H1 (cell line): ENCODE results near the gene IQCE. TPM values are rescaled to one million over a fixed set of nuclear protein-coding genes. Genes with fewer than 3 reads are reported as not detected.
A peak's percentile ranks its signal among the peaks of the same experiment; 100 is the strongest.

Experiments used
- CTCF ChIA-PET: fragments of 300-600 bp; sonication (Branson Sonifier 250); formaldehyde crosslinking; loops from one replicate; lab custom pipeline; 2021; ENCODE audit not compliant: partially characterized antibody; lab: Charles Lee
- POLR2A ChIA-PET: fragments of 300-600 bp; sonication (Branson Sonifier 250); formaldehyde crosslinking; loops from one replicate; lab custom pipeline; 2021; ENCODE audit warnings: inconsistent platforms; ENCODE audit not compliant: partially characterized antibody; lab: Charles Lee
- DNase-seq, 2 experiments: peaks; one replicate each; pipeline versions ENCODE4 v3.0.0 to v3.0.0-alpha.2; 2010 to 2022; ENCODE audit warnings: low spot score in 2 of 2, low read depth in 1 of 2, mixed read lengths in 1 of 2
- FAIRE-seq: peaks from 2 replicates; lab custom pipeline; 2011; peaks lifted over from hg19 to GRCh38; lab: Jason Lieb, UNC
- H2AFZ ChIP-seq: 2 replicates; pipeline ENCODE4 v1.8.1; 2012; ENCODE audit warnings: low read length, inconsistent platforms
- H2AK5ac ChIP-seq: 2 replicates; pipeline ENCODE4 v1.6.1; 2013; ENCODE audit warnings: low read depth, low read length
- H2BK120ac ChIP-seq: replicated peaks from 2 replicates; pipeline ENCODE3; 2013; ENCODE audit warnings: low read depth, low read length, inconsistent platforms
- H2BK12ac ChIP-seq: 2 replicates; pipeline ENCODE4 v1.6.1; 2013; ENCODE audit warnings: low read depth, low read length
- H2BK15ac ChIP-seq: 2 replicates; pipeline ENCODE4 v1.6.1; 2013; ENCODE audit warnings: low read length
- H2BK20ac ChIP-seq: 2 replicates; pipeline ENCODE4 v1.6.1; 2013; ENCODE audit warnings: low read length
- H2BK5ac ChIP-seq: 2 replicates; pipeline ENCODE4 v1.6.1; 2013; ENCODE audit warnings: low read depth, low read length
- H3K14ac ChIP-seq: 2 replicates; pipeline ENCODE4 v1.6.1; 2013; ENCODE audit warnings: inconsistent platforms; ENCODE audit not compliant: insufficient read length
- H3K18ac ChIP-seq: 2 replicates; pipeline ENCODE4 v1.6.1; 2013; ENCODE audit warnings: low read length; ENCODE audit errors: extremely low read depth
- H3K23ac ChIP-seq: 2 replicates; pipeline ENCODE4 v1.6.1; 2013; ENCODE audit warnings: inconsistent platforms; ENCODE audit not compliant: insufficient read length
- H3K23me2 ChIP-seq: 2 replicates; pipeline ENCODE4 v1.6.1; 2013; ENCODE audit warnings: low read depth, low read length
- H3K27ac ChIP-seq: 2 replicates; pipeline ENCODE4 v1.6.1; 2011; ENCODE audit warnings: low read depth, low read length, inconsistent platforms
- H3K27me3 ChIP-seq, 4 experiments: replicated peaks in 1 of 4; 1 replicate in 1 of 4; 2 replicates in 3 of 4; pipeline versions ENCODE4 v1.6.1 to v1.8.1; 2011 to 2013; ENCODE audit warnings: low read length in 3 of 4, mild to moderate bottlenecking in 3 of 4, inconsistent platforms in 2 of 4, mixed read lengths in 2 of 4, moderate library complexity in 1 of 4; ENCODE audit not compliant: control insufficient read depth in 3 of 4, insufficient read depth in 3 of 4; ENCODE audit errors: extremely low read depth in 1 of 4
- H3K36me3 ChIP-seq, 4 experiments: 2 replicates each; pipeline versions ENCODE4 v1.6.1 to v1.8.1; 2011 to 2013; ENCODE audit warnings: mild to moderate bottlenecking in 4 of 4, low read length in 3 of 4, moderate library complexity in 2 of 4, control low read depth in 1 of 4, inconsistent platforms in 1 of 4; ENCODE audit not compliant: insufficient read depth in 4 of 4, control insufficient read depth in 2 of 4
- H3K4ac ChIP-seq: replicated peaks from 2 replicates; pipeline ENCODE3; 2013; ENCODE audit warnings: low read length, low read depth, mixed read lengths, inconsistent platforms; ENCODE audit not compliant: insufficient read length
- H3K4me1 ChIP-seq, 4 experiments: replicated peaks in 1 of 4; 1 replicate in 1 of 4; 2 replicates in 3 of 4; pipeline versions ENCODE4 v1.6.1 to v1.8.1; 2011 to 2013; ENCODE audit warnings: low read length in 3 of 4, inconsistent platforms in 2 of 4, mixed read lengths in 1 of 4; ENCODE audit not compliant: insufficient read depth in 4 of 4, control insufficient read depth in 3 of 4
- H3K4me2 ChIP-seq, 2 experiments: 2 replicates each; pipeline versions ENCODE4 v1.6.1 to v1.8.1; 2011 to 2013; ENCODE audit warnings: low read depth in 2 of 2, low read length in 2 of 2, control low read depth in 1 of 2, inconsistent platforms in 1 of 2, mild to moderate bottlenecking in 1 of 2; ENCODE audit not compliant: insufficient read depth in 1 of 2
- H3K4me3 ChIP-seq, 4 experiments: fragments of 200-600, 300-600 bp in 1 of 4; sonication (generic), shearing (Covaris generic), sonication (Bioruptor Twin) in 1 of 4; 2 replicates each; pipeline versions ENCODE4 v1.5.1 to v1.8.1; 2011 to 2016; ENCODE audit warnings: low read length in 4 of 4, low read depth in 3 of 4, control low read depth in 2 of 4, inconsistent platforms in 2 of 4, mild to moderate bottlenecking in 2 of 4, mixed read lengths in 1 of 4, moderate library complexity in 1 of 4; ENCODE audit not compliant: insufficient read depth in 2 of 4; ENCODE audit errors: extremely low read depth in 1 of 4
- H3K56ac ChIP-seq: replicated peaks from 2 replicates; pipeline ENCODE3; 2013; ENCODE audit warnings: low read depth, mild to moderate bottlenecking, mixed read lengths, low read length, inconsistent platforms; ENCODE audit not compliant: insufficient read length
- H3K79me1 ChIP-seq: 2 replicates; pipeline ENCODE4 v1.6.1; 2013; ENCODE audit warnings: low read depth, low read length, control low read depth
- H3K79me2 ChIP-seq, 2 experiments: 2 replicates each; pipeline versions ENCODE4 v1.6.1 to v1.8.1; 2012 to 2013; ENCODE audit warnings: low read length in 2 of 2, mild to moderate bottlenecking in 2 of 2, inconsistent platforms in 1 of 2; ENCODE audit not compliant: insufficient read depth in 2 of 2, control insufficient read depth in 1 of 2
- H3K9ac ChIP-seq, 4 experiments: replicated peaks in 1 of 4; 1 replicate in 1 of 4; 2 replicates in 3 of 4; pipeline versions ENCODE4 v1.6.1 to v1.8.1; 2011 to 2013; ENCODE audit warnings: low read depth in 3 of 4, low read length in 3 of 4, control low read depth in 2 of 4, mild to moderate bottlenecking in 2 of 4, moderate library complexity in 2 of 4, inconsistent platforms in 1 of 4; ENCODE audit errors: extremely low read depth in 1 of 4
- H3K9me3 ChIP-seq, 2 experiments: 2 replicates each; pipeline versions ENCODE4 v1.6.1 to v1.8.1; 2012 to 2013; ENCODE audit warnings: mild to moderate bottlenecking in 2 of 2, moderate library complexity in 2 of 2, control low read depth in 1 of 2, inconsistent platforms in 1 of 2, low read depth in 1 of 2, low read length in 1 of 2, mixed read lengths in 1 of 2; ENCODE audit not compliant: insufficient read depth in 2 of 2
- H4K20me1 ChIP-seq, 2 experiments: replicated peaks in 1 of 2; 2 replicates each; pipeline versions ENCODE3 to v1.8.1; 2011 to 2013; ENCODE audit warnings: inconsistent platforms in 2 of 2, low read length in 2 of 2, mild to moderate bottlenecking in 1 of 2; ENCODE audit not compliant: insufficient read depth in 2 of 2, control insufficient read depth in 1 of 2
- H4K5ac ChIP-seq: 2 replicates; pipeline ENCODE4 v1.6.1; 2013; ENCODE audit warnings: low read length, low read depth, mixed read lengths, inconsistent platforms; ENCODE audit not compliant: insufficient read length
- H4K8ac ChIP-seq: 2 replicates; pipeline ENCODE4 v1.8.0; 2013; ENCODE audit warnings: mild to moderate bottlenecking, moderate library complexity, low read length, inconsistent platforms; ENCODE audit not compliant: insufficient read depth; ENCODE audit errors: extremely low read depth
- H4K91ac ChIP-seq: replicated peaks from 2 replicates; pipeline ENCODE3; 2013; ENCODE audit warnings: low read length, mixed read lengths, inconsistent platforms; ENCODE audit not compliant: insufficient read length
- CBX8 ChIP-seq: fragments of 300-800, 300-1000 bp; sonication (generic); IDR thresholded peaks from 2 replicates; pipeline ENCODE4 v1.7.1; 2016; ENCODE audit warnings: low read depth, low read length, borderline replicate concordance
- CREB1 ChIP-seq: IDR thresholded peaks from 2 replicates; pipeline ENCODE4 v1.6.1; 2012; ENCODE audit warnings: inconsistent platforms
- GTF2F1 ChIP-seq: IDR thresholded peaks from 2 replicates; pipeline ENCODE4 v1.6.1; 2012; ENCODE audit warnings: low read depth, low read length, improper control_type of control experiment, borderline replicate concordance
- NANOG ChIP-seq: IDR thresholded peaks from 2 replicates; pipeline ENCODE4 v1.6.1; 2011; ENCODE audit warnings: low read length, low read depth, mild to moderate bottlenecking, inconsistent platforms; ENCODE audit not compliant: insufficient read depth, poor library complexity, severe bottlenecking
- NRF1 ChIP-seq: IDR thresholded peaks from 2 replicates; pipeline ENCODE4 v1.6.1; 2011; ENCODE audit warnings: mild to moderate bottlenecking, low read depth, low read length, improper control_type of control experiment
- TEAD4 ChIP-seq: IDR thresholded peaks from 2 replicates; pipeline ENCODE4 v1.6.1; 2012; ENCODE audit warnings: low read depth, low read length, inconsistent platforms, mixed read lengths
- WGBS, 2 experiments: shearing (Covaris generic) in 1 of 2; methylation state at CpG; one replicate each; pipeline versions ENCODE4 v1.1.6 to v1.1.7; 2013 to 2015; ENCODE audit warnings: low lambda C conversion rate in 2 of 2, mixed read lengths in 2 of 2, inconsistent platforms in 1 of 2, low coverage in 1 of 2, missing lambda C conversion rate in 1 of 2; ENCODE audit not compliant: insufficient replicate concordance in 2 of 2, insufficient coverage in 1 of 2, insufficient read length in 1 of 2; ENCODE audit errors: extremely low coverage in 1 of 2, missing lambda C conversion rate in 1 of 2; 5-methylcytosine and 5-hydroxymethylcytosine counted together
- long read RNA-seq, 2 experiments: library from RNA in 1 of 2; library from capped mRNA in 1 of 2; stranded (forward); transcript quantifications; one replicate each; pipeline ENCODE4 v2.0.0, GENCODE V29; 2021; ENCODE audit warnings: inconsistent platforms in 1 of 2
- polyA minus RNA-seq, 3 experiments: library from RNA; depleted of rRNA, polyadenylated mRNA; stranded (reverse); fragments of >200 nt; gene quantifications; 1 replicate in 2 of 3; 2 replicates in 1 of 3; pipeline ENCODE4 v1.2.3, GENCODE V29; 2011
- polyA plus RNA-seq, 7 experiments: library from polyadenylated mRNA; depleted of rRNA in 3 of 7; stranded (reverse) in 5 of 7; unstranded in 2 of 7; fragments of >200 nt in 5 of 7; fragments of 200-250 nt in 2 of 7; gene quantifications; 1 replicate in 5 of 7; 2 replicates in 1 of 7; 4 replicates in 1 of 7; pipeline versions ENCODE4 v1.2.1 to v1.2.3, GENCODE V29; 2011 to 2013; ENCODE audit warnings: missing spikeins in 2 of 7, mixed read lengths in 2 of 7
- total RNA-seq: library from RNA; stranded (reverse); fragmentation: NEBNext Ultra II Directional; extraction: Animal tissue kit (Norgen Biotek cat#: 25700); gene quantifications from 2 replicates; pipeline ENCODE4 v1.2.1, GENCODE V29; 2021

Gene IQCE, protein sequence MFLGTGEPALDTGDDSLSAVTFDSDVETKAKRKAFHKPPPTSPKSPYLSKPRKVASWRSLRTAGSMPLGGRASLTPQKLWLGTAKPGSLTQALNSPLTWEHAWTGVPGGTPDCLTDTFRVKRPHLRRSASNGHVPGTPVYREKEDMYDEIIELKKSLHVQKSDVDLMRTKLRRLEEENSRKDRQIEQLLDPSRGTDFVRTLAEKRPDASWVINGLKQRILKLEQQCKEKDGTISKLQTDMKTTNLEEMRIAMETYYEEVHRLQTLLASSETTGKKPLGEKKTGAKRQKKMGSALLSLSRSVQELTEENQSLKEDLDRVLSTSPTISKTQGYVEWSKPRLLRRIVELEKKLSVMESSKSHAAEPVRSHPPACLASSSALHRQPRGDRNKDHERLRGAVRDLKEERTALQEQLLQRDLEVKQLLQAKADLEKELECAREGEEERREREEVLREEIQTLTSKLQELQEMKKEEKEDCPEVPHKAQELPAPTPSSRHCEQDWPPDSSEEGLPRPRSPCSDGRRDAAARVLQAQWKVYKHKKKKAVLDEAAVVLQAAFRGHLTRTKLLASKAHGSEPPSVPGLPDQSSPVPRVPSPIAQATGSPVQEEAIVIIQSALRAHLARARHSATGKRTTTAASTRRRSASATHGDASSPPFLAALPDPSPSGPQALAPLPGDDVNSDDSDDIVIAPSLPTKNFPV
- total RNA-seq, result 4.9 and 5.7 TPM in 2 replicates
- 2.2 and 3.1 TPM in 2 replicates for polyA plus RNA-seq (2011; rRNA removed)
- 3.1 TPM for polyA plus RNA-seq (2011; cell fraction: cytosol; rRNA removed)
- polyA plus RNA-seq (2011; cell fraction: nucleus; rRNA removed), result 7.4 TPM
- polyA plus RNA-seq (2012, experiment 1 of 2), result 3.0 to 4.0 TPM (median 3.7 TPM) in 4 replicates
- 2.0 TPM for polyA plus RNA-seq (2012, experiment 2 of 2)
- polyA plus RNA-seq (2013, experiment 1 of 2), result 2.6 TPM
- 2.5 TPM for polyA plus RNA-seq (2013, experiment 2 of 2)
- 2.8 and 3.1 TPM in 2 replicates for polyA minus RNA-seq (2011; rRNA and poly(A)+ RNA removed)
- 2.8 TPM for polyA minus RNA-seq (2011; cell fraction: cytosol; rRNA and poly(A)+ RNA removed)
- polyA minus RNA-seq (2011; cell fraction: nucleus; rRNA and poly(A)+ RNA removed), result 6.4 TPM
- long read RNA-seq, experiment 1, partial matches to known transcripts, result 3 of 4 reads
- long read RNA-seq, experiment 1, other reads (novel, unspliced or antisense), result 1 of 4 reads
- long read RNA-seq, experiment 2, partial matches to known transcripts, result 0 of 1 reads
- long read RNA-seq, experiment 2, other reads (novel, unspliced or antisense), result 1 of 1 reads

- 16% methylated on average over 28 of the region's 66 CpGs; no CpG with 5 or more reads in 1 of the 2 experiments for WGBS, 2 experiments
- Histone ChIP-seq H3K23me2 (peaks cover 8% of the 10 kb centered on the region; the same call in 1 of the 2 replicates), H4K5ac (no peak within 1 kb of the TSS), H2BK15ac (0 out of 2 replicates have a peak within 1 kb of the TSS, but pooled peaks have one; percentile 72), H3K14ac (no peak within 1 kb of the TSS), H2AFZ (no peak within 1 kb of the TSS; the same call in 1 of the 2 replicates), H4K91ac (no peak within 1 kb of the TSS), H3K9ac (peak within 1 kb of the TSS in 2 of 4 experiments; percentile 1 to 45; a peak in 3 of 7 replicates), H3K36me3 (no peaks in the 10 kb centered on the region; a peak in 1 of 8 replicates), H4K8ac (no peak within 1 kb of the TSS), H3K9me3 (no peaks in the 10 kb centered on the region), H3K18ac (no peak within 1 kb of the TSS), H3K4me2 (peak within 1 kb of the TSS; percentile 50 to 81), H3K79me2 (peaks cover 0 to 11% of the 10 kb centered on the region in 2 experiments; a peak in 1 of 4 replicates), H3K4ac (no peak within 1 kb of the TSS), H2AK5ac (no peak within 1 kb of the TSS), H3K27me3 (no peaks in the 10 kb centered on the region), H3K4me1 (peaks cover 3 to 14% (median 6%) of the 10 kb centered on the region in 4 experiments), H3K4me3 (peak within 1 kb of the TSS; percentile 46 to 86 (median 78)), H2BK20ac (no peak within 1 kb of the TSS), H3K27ac (no peak within 1 kb of the TSS), H3K79me1 (no peaks in the 10 kb centered on the region), H3K23ac (no peak within 1 kb of the TSS), H3K56ac (no peak within 1 kb of the TSS), H4K20me1 (peaks cover 4 to 10% of the 10 kb centered on the region in 2 experiments), H2BK5ac (no peak within 1 kb of the TSS), H2BK12ac (peak within 1 kb of the TSS; percentile 9; the same call in 1 of the 2 replicates), H2BK120ac (no peak within 1 kb of the TSS)
- DNase-seq (peak; percentile 64 to 98), FAIRE-seq (no peak)
- ChIA-PET POLR2A (interaction anchor here (0.7 to 1.3 kb wide), 3 partner anchors 83 to 87 kb away, joined by 3 to 5 read pairs (median 4); no protein-coding TSS in a partner anchor), CTCF (interaction anchor here (0.6 to 4.2 kb wide), 10 partner anchors 17 to 108 kb away, joined by 3 to 16 read pairs (median 3); no protein-coding TSS in a partner anchor)
- TF ChIP-seq CREB1 (0 out of 2 replicates have a peak, but pooled peaks have one; percentile 31), NRF1 (peak; percentile 57), GTF2F1 (0 out of 2 replicates have a peak, but pooled peaks have one; percentile 30), NANOG (peak; percentile 5), CBX8 (no peak), TEAD4 (0 out of 2 replicates have a peak, but pooled peaks have one; percentile 19)
Observed at GRCh38 chr7:2558629-2559282, at the start of gene IQCE. Gene IQCE, plus strand, starts transcription at chr7:2558979. Its CDS starts 203 bp downstream, at chr7:2559182.
